HG02759 (cell line): ENCODE results near the gene CDK17.
A peak's percentile ranks its signal among the peaks of the same experiment; 100 is the strongest.
"Not testable (repeated sequence)": the region's sequence is repeated elsewhere in the genome, so short reads cannot be mapped to it uniquely, and the experiment has no call there.

Experiments
- ATAC-seq: cut with Tn5 transposase; IDR thresholded peaks from one replicate; pipeline ENCODE4 v1.9.1; 2021; ENCODE audit warnings: mild to moderate bottlenecking, moderate library complexity; ENCODE audit not compliant: unreplicated experiment

CDK17 gene

DNA sequence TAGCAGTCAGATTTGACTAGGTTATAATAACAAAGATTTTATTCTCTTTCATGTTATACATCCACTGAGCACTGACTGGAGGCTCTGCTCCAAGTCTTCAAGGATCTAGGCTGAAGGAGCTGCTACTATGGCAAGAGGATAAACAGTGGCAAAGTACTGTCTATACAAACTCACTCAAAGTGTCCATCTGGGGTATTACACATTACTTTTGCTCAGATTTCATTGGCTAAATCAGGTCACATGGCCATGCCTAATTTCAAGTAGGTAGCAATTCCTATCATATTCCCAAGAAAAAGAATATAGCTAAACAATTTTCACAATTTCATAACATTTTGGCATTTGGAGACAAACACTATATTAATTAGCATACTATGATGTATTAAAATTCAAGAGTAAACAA lies 40.9 kb downstream of the CDK17 start:
- no peak for ATAC-seq

DNA sequence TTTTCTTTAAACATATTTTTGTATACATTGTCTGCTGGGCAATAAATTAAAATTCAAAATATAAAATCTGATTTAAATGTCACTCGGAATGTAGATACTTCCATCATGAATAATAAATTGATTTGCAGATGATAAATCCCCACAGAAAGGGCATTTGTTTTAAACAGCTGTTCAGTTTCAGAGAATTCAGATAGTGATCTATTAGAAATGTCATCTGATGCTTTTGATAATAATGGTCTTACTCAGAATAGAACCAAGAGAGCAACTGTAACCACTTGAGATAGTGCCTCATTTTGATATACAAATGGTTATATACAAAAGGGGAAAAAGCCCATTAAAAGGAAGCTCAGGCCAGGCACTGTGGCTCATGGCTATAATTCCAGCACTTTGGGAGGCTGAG lies 43.4 kb downstream of the CDK17 start:
- no peak for ATAC-seq

DNA sequence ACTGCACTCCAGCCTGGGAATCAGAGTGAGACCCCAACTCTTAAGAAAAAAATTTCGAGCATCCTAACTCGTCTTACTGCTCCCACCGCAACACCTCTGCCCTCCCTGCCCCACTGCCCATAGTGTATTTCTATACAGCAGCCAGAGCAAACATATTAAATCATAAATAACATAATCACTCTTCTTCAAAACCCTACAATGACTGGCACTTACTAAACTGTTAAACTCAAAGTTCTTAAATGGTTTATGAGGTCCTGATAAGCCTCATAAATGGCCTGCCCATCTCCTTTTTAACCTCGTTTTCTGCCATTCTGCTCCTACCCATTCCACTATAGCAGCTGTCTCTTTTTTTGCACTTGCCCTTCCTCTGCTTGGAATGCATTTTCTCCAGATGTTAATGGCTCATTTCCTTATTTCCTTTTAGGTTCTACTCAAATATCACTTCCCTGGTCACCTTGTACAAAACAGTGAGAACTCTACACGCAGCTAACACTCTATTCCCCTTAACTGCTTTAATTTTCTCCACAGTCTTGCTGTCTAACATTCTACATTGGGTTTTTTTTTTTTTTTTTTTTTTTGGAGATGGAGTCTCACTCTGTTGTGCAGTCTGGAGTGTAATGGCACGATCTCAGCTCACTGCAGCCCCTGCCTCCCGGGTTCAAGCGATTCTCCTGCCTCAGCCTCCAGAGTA lies 45.2 kb downstream of the CDK17 start:
- no peak for ATAC-seq

DNA sequence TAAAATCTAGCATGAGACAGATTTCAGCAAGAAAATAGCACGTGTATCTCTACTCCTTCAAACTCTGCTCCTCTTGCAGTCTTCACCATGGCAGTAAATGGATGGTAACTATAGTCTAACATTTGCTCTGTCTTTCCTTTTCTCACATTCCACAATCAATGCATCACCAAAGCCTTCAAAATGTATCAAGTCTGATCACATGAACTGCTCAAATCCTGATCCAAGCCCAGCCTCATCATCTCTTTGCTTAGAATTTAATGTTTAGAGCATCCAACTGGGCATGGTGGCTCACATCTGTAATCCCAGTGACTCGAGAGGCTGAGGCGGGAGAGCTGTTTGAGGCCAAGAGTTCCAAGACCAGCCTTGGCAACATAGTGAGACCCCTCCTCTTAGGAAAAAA lies 45.9 kb downstream of the CDK17 start:
- ATAC-seq: no peak

DNA sequence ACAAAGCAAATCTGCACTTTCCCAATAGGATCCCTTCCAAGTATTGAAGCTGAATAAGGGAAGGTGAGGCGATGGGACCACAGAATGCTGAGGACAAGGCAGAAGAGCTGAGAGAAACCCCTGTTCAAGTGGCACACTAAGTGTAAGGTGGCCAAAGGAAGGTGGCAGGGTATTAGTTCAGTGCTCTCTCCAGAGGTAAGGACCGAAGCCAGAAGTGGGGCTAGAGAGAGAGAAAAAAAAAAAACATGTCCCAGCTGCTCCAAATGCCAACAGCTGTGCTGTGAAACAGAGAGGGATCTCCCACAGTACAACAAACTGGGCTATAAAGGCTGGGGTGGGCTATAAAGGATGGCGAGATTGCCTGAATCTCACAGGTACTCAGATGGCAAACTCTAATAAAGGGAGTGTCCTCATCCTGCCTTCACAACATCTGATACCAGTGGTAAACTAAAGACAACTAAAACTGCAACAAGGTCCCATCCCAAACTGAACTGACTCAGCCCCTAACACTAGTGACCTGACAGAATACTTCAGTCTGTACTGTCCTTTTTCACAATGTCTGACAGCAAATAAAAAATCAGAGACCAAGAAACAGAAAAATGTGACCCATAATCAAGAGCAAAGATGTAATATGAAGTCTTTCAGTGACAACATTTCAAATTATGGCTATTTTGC lies 47.9 kb downstream of the CDK17 start:
- no peak for ATAC-seq

DNA sequence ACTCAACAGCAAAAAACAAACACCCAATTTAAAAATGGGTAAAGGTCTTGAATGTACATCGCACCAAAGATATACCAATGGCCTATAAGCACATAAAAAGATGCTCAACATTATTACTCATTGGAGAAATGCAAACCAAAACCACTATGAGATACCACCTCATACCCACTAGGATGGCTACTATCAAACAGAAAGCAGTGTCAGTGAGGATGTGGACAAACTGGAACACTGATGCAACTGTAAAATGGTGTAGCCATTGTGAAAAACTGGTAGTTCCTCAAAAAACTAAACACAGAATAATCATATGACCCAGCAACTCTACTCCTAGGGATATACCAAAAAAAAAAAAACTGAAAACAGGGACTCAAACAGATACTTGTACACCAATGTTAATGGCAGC lies 49.3 kb downstream of the CDK17 start:
- no peak for ATAC-seq

DNA sequence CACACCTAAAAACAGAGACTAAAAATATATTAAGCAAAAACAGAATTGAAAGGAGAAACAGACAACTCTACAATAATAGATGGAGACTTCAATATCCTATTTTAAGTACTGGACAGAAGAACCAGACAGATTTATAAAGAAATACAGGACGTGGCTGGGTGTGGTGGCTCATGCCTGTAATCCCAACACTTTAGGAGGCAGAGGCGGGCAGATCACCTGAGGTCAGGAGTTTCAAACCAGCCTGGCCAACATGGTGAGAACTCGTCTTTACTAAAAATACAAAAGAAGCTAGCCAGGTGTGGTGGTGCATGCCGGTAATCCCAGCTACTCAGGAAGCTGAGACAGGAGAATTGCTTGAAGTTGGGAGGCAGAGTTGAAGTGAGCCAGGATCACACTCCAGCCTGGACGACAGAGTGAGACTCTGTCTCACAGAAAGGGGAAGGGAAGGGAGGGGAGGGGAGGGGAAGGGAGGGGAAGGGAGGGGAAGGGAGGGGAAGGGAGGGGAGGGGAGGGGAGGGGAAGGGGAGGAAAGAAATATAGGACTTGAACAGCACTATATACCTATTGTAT lies 53.0 kb downstream of the CDK17 start:
- ATAC-seq: no peak

DNA sequence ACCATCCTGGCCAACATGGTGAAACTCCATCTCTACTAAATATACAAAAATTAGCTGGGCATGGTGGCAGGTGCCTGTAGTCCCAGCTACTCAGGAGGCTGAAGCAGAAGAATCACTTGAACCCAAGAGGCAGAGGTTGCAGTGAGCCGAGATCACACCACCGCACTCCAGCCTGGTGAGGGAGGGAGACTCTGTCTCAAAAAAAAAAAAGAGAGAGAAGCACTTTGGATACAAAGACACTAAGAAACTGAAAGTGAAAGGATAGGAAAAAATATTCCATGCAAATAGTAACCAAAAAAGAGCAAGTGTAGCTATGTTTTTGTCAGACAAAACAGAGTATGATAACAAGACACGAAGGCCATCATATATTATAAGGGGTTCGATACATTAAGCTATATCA lies 53.5 kb downstream of the CDK17 start:
- ATAC-seq: not testable (repeated sequence)

DNA sequence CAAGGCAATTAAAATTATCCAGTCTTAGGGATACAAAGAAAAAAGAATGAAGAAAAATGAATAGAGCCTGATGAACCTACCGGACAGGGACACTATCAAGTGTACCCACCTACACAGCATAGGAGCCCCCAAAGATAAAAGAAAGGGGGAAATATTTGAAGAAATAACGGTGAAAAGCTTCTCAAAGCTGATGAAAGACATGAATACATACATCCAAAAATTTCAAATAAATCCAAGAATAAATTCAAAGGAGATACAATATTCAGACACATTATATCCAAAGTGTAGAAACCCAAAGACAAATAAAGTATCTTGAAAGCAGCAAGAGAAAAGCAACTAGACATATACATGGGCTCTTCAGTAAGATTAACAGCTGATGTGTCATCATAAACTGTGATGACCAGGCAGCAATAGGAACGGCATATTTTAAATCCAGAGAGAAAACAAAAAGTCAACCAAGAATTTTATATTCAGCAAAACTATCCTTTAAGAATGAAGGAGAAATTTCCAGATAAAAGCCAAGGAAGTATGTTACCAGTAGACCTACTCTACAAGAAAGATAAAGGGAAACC lies 56.0 kb downstream of the CDK17 start:
- ATAC-seq: no peak

DNA sequence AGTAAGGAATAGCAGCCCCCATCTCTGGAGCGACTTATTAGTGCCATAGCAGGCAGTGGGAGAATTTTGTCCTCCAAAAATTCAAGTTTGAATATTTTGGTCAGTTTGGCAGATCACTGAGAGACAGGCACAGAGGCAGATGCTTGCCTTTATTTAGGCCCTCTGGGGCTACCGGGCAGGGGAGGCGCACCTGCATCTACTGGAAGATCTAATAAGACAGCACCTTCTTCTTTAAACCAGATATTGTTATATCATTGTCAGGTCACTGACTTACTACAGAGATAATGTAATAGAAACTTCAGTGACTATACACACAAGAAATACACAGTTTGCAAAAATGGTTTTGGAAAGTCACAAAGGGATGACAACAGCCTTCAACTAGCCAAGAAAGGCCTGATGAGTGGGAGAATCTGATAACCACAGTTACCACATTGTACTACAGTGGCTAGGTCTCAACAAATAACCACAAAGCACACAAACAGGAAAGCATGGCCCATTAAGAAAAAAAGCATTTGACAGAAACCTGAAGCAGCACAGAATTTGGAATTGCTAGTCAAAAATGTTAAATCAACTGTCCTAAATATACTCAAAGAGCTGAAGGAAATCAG lies 56.8 kb downstream of the CDK17 start:
- ATAC-seq: peak; percentile 78

DNA sequence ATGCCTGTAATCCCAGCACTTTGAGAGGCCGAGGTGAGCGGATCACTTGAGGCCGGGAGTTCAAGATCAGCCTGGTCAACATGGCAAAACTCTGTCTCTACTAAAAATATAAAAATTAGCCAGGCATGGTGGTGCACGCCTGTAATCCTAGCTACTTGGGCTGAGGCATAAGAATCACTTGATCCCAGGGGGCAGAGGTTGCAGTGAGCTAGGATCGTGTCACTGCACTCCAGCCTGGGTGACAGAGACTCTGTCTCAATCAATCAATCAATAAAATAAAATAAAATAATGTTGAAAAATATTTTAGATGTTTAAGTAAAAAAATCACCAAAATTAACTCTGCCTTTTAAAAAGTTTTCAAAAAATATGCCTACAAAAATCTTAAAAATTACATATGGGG lies 60.6 kb downstream of the CDK17 start:
- ATAC-seq: not testable (repeated sequence)

DNA sequence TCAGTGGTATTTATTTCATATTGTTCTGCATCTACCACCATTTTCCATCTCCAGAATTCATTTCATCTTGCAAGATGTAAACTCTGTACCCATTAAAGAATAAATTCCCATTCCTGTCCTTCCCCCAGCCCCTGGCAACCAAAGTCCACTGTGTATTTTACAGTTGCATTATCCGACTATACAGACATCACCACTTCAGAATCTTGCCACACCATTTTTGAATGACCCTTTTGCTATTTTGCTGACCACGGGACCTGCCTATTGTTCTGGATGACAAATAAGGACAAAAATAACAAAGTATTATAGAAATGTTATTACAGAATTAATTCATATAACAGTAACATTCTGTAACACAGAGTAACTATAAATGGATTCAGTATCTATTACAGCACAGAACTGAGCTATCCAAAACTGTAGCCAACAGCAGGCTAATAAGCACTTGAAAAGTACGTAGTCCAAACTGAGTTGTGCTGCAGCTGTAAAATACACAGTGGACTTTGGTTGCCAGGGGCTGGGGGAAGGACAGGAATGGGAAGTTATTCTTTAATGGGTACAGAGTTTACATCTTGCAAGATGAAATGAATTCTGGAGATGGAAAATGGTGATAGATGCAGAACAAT lies 61.3 kb downstream of the CDK17 start:
- ATAC-seq: no peak

DNA sequence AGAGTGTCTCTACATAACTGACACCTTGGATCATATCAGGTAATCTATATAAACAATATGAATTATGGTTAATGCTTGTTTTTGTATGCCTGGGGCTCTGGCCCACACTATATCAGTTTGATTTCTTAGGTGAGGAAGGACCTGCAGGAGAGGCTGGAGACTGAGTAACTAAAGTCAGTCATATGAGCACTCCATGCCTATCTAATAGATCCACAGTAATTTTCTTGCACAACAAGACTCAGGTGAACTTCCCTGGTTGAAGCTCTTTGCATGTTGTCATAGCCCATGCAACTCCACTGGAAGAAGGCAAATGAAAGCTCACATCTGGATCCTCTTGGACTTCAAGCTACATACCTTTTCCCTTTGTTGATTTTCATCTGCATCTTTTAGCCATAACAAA lies 62.3 kb downstream of the CDK17 start:
- no peak for ATAC-seq

DNA sequence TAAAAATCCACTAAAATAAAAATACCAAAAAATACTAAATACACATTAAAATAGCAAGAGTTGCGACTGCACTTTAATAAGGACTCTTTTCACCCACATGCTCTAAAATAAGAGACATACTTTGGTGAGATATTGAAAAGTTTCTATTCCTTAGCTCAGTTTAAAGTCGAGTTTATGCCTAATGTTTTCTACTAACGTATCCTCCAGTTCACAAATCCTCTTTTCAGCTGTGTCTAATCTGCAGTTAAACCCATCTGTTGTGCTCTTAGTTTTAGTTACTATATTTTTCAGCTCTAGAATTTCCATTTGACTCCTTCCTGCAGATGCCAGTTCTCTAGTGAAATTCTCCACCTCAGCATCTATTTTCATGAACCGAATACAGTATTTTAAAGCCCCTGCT lies 63.8 kb downstream of the CDK17 start:
- ATAC-seq: no peak

DNA sequence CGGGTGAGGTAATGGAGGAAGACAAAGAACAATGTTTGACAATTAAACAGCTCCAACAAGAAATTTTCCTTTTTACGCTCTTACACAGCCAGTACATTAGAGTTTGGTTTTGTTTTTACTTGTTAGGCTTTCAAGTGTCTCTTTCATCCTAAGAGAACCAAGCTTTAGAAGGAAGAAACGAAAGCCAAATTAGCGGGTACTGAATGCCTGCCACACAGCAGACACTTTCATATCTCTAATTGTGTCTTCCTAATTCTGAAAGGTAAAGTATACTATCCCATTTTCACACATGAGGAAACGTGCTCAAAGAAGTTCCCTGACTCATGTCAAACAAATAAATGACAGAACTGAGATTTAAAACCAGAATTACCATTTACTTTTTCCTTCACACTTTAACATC lies 65.0 kb downstream of the CDK17 start:
- peak; percentile 91 for ATAC-seq

DNA sequence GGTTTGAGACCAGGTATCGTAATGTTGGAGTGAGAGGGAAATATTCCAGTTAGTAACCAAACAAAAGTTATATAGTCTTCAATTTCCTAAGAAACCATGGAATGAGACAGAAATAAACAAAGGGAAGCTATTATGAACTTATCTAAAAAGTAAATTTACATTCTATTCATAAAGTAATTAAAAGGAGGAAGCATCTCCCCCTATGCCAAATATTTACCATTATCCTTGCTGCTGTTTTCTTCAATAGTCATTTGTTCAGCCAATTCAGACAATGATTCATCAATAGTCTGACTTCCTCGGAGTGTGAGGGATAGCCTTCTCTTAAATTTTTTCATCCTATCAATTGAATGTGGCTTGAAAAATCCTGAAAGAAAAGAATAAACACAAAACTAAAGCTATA lies 65.7 kb downstream of the CDK17 start:
- ATAC-seq: no peak

DNA sequence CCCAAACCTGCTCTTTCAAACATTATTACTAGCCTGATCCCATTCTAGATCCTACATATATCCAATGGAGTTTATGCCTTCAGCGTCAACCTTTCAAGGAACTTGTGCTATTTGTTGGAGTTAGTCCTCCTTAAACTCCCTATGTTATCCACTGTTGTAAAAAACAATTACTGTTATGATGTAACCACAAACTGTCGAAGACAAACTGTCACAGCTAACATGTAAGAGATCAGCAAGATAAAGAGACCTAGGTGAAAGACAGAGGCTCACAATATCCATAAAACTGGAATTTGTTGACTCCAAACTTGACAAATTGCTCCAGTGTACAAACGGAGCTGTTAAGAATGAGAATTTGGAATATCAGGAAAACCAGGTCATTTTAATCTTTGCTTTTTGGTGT lies 70.7 kb downstream of the CDK17 start:
- ATAC-seq: no peak

DNA sequence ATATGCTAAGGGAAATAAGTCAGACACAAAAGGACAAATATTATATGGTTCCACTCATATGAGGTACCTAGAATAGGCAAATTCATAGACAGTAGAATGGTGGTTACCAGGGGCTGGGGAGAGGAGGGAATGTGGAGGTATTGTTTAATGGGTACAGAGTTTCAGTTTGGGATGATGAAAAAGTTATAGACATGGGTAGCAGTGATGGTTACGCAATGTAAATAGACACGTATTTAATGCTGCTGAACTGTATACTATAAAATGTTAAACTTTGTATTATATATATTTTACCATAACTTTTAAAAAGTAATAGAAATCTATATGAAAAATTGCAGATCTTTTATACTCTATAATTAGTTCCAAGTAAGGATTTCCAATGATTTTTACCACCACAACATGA lies 71.2 kb downstream of the CDK17 start:
- no peak for ATAC-seq

DNA sequence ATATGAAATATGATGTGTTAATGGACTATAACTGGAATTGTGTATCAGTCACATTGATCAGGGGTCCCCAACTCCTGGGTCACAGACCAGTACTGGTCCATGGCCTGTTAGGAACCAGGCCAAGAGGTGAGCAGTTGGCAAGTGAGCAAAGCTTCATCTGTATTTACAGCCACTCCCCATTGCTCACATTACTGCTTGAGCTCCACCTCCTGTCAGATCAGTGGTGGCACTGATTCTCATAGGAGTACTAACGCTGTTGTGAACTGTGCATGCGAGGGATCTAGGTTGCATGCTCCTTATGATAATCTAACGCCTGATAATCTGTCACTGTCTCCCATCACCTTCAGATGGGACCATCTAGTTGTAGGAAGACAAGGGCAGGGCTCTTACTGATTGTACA lies 72.3 kb downstream of the CDK17 start:
- peak; percentile 38 for ATAC-seq

DNA sequence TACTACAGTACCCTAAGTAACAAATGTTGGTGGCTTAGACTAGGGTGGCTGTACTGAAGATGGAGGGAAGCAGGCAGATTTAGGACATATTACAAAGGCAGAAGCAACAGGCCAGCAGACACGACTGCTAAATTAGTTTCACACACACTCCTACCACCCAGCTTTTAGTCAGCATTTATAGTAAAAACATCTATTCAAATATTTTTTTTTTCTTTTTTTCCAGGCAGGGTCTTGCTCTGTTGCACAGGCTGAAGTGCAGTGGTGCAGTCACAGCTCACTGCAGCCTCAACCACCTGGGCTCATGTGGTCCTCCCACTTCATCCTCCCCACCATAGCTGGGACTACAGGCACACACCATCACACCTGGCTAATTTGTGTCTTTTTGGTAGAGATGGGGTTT lies 72.9 kb downstream of the CDK17 start:
- peak; percentile 97 for ATAC-seq

DNA sequence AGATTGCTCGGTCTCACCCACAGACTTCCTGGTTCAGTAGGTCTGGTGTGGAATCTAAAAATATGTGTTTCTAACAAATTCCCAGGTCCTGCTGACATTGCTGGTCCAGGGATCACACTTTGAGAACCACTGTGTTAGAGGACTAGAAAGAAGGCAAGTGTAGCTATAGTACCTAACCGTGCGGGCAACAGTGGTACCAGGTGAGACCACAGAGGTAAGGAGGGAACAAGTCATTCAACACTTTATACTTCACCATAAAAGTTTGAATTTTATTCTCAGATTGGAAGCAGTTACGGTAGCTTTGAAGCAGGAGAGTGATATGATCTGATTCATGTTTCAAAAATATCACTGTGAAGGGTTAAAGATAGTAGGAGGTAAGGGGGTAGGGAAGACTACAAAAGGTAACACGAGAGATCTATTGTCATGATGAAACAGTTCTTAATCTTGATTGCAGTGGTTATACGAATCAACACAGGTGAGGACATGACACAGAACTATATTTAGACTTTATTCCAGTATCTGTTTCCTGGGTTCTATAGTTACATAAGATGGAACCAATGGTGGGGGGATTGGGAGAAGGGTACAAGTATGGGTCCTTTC lies 73.5 kb downstream of the CDK17 start:
- ATAC-seq: no peak
